DMS153 (cell line): ENCODE measurements around the gene TEX22.

Experiments
- DNase-seq: peaks from one replicate; lab custom pipeline; 2025; lab: John Stamatoyannopoulos, UW

Gene TEX22

DNA sequence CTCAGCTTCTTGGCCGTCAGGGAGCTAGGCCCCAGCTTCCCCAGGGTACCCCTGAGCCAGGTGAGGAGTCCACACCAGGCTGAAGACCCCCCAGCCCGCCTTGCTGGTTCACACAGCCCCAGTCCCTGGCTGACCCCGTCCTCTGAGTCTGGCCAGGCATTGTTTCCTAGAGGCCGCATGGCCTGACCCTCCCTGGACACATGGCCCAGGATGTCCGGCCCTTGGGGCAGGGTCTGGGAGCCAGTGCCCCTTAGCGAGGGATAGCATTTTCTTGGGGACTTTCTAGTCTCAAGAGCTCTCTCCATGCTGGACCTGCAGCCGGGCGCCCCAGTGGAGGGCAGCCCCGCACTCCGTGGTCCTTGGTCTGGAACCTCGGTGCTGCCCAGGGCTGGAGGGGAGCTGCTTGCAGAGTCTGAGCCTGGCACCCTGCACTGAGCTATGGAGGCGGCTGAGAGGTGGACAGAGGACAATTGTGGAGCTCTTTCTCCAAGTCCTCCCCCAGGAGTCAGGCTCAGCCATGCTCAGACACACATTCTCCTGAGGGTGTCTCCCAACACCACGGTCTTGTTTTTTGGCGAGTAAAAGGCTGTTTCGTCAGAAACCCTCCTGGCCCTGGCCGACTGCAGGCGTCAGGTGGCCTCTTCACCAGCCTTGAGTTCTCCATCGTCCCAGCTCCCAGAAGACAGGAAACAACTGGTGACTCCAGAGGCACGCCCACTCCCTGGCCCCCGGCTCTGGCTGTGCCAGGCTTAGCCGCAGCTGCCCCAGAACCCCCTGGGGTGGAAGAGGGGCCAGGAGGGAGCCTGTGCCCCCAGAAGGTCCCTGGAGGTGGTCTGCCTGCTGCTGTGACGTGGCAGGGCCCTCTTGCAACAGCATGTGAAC is 58.6 kb downstream of the TEX22 start:
- DNase-seq: no peak

DNA sequence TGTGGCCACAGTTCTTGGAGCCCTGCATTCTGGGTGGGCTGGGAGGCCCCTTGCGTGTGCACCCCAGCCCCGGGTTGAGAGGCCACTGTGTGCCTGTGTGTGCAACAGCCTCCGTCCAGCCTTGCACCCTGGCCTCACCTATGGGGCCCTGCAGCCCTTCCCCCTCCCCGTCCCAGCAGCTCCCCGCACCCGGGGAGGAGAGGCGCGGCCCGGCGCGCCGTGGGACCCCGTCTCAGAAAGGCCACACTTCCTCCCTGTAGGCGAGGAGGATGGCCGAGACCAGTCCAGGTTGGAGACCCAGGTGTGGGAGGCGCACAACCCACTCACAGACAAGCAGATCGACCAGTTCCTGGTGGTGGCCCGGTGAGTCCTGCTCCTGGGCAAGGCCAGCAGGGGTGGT is 59.7 kb downstream of the TEX22 start:
- no peak for DNase-seq

DNA sequence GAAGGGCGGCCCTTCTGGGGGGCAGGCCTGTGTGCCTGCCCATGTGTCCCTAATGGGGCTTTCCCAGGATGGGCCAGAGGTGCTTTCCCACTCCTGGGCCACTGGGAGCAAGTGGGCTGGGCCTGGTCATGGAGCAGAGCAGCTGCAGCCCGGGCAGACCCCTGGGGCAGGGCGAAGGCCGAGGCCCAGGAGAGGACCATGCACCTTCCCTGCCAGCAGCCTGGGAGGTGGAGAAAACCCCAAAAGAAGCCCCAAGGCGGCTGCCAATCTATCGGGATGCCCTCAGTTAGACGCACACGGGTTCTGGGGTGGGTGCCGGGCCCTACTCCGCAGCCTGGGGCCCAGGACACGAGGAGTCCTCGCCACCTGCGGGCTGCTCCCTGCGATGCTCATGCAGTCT is 60.2 kb downstream of the TEX22 start:
- DNase-seq: no peak

DNA sequence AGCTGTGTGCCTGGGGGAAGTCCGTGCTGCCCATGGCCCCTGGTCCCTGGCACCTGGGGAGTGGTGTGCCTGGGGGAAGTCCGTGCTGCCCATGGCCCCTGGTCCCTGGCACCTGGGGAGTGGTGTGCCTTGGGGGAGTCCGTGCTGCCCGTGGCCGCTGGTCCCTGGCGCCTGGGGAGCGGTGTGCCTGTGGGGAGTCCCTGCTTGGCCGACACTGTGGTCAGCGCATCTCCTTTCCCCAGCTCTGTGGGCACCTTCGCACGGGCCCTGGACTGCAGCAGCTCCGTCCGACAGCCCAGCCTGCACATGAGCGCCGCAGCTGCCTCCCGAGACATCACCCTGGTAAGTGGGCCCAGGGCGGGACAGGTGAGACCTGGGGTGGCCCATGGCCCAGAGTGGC is 61.8 kb downstream of the TEX22 start:
- DNase-seq: no peak

DNA sequence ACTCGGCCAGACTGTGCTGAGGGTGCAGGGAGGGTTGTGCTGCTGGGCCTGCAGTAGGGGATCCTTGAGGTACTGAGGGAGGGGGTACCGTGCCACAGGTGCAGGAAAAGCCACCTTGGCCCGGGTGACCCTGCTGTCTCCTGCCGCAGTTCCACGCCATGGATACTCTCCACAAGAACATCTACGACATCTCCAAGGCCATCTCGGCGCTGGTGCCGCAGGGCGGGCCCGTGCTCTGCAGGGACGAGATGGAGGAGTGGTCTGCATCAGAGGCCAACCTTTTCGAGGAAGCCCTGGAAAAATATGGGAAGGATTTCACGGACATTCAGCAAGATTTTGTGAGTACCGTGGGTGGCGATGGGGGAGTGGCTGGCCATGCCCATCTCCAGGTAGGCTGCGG is 62.3 kb downstream of the TEX22 start:
- DNase-seq: no peak

DNA sequence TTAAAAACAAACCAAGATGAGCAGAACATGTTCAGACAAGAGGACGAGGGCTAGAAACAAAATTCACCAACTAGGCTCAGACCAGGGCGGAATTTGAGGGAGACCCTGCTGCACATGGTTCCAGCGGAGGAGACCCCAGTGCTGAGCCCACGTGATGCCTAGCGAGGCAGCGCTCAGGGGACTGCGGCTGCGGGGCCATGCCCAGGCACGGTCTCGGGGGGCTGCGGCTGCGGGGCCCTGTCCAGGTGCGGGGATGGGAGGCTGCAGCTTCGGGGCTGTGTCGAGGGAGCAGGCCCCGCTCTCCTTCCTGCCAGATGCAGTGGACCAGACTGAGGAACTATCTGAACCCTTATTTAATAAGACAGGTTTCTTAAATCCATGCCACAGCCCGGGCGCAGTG is 63.6 kb downstream of the TEX22 start:
- no peak for DNase-seq
